Stimulated activated naive B cell treated with anti-CD40 and anti-IgM and Interleukin-4, amounts not matched to agents 10 μg/mL and 1 μg/mL and 100 μg/mL, for 72 hours (primary cell): ENCODE measurements around the gene KRT72.

ENCODE experiments used
- ATAC-seq, 2 donors: fragments of 150-1000 bp; cut with Tn5 transposase; replicated peaks; 2 replicates each; pipeline ENCODE4 v1.10.0; 2021; ENCODE audit warnings: moderate library complexity in 1 of 2
- DNase-seq: peaks from one replicate; pipeline ENCODE4 v3.0.0; 2021
- H3K27ac Mint-ChIP-seq: one replicate; pipeline ENCODE4 v1.8.0; 2022; ENCODE audit warnings: mild to moderate bottlenecking, mixed read lengths
- H3K27me3 Mint-ChIP-seq, 2 donors: one replicate each; pipeline ENCODE4 v1.8.0; 2022; ENCODE audit warnings: mixed read lengths in 2 of 2
- H3K36me3 Mint-ChIP-seq, 2 donors: one replicate each; pipeline ENCODE4 v1.8.0; 2022; ENCODE audit warnings: mixed read lengths in 2 of 2, mild to moderate bottlenecking in 1 of 2
- H3K4me1 Mint-ChIP-seq, 2 donors: one replicate each; pipeline ENCODE4 v1.8.0; 2022; ENCODE audit warnings: mixed read lengths in 2 of 2, mild to moderate bottlenecking in 1 of 2
- H3K4me3 Mint-ChIP-seq, 2 donors: one replicate each; pipeline ENCODE4 v1.8.0; 2022; ENCODE audit warnings: mild to moderate bottlenecking in 2 of 2, mixed read lengths in 2 of 2, moderate library complexity in 1 of 2
- H3K9me3 Mint-ChIP-seq, 2 donors: one replicate each; pipeline ENCODE4 v1.8.0; 2022; ENCODE audit warnings: mixed read lengths in 2 of 2, mild to moderate bottlenecking in 1 of 2

The KRT72 gene

GRCh38 chr12:52618216-52618615 lies 17.0 kb upstream of the KRT72 start, which contains the start of gene KRT73:
Gene KRT73, minus strand, starts transcription at chr12:52618559. Its CDS starts 35 bp downstream, at chr12:52618524.
- Mint-ChIP-seq H3K4me1 (no peaks in the 10 kb centered on the region), H3K27ac (no peak within 1 kb of the TSS), H3K9me3 (peaks cover 0 to 7% of the 10 kb centered on the region in 2 donors), H3K4me3 (no peak within 1 kb of the TSS), H3K27me3 (peaks cover 21 to 26% of the 10 kb centered on the region in 2 donors), H3K36me3 (no peaks in the 10 kb centered on the region)
- no peak for ATAC-seq
- no peak for DNase-seq

DNA sequence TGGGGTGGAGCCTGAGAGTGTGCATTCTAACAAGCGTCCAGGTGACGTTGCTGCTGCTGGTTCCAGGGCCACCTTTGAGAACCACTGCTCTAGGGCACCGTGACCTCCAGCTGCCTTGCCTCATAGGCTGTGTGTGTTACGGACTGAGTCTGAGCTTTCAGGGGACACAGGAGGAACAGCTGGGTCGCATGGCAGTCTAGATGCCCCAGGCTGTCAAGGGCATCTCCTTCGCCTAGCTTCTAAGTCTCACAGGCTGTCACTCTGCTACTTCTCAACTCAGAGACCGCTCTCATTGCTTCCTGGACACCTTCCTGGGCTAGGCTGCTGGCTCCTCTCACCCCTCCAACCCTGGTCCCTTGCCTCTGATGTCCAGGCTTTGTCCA lies 16.1 kb upstream of the KRT72 start:
- Mint-ChIP-seq H3K27ac (no peak overlapping the region), H3K4me1 (no peaks in the 10 kb centered on the region), H3K9me3 (no peaks in the 10 kb centered on the region), H3K36me3 (no peaks in the 10 kb centered on the region), H3K27me3 (peaks cover 21 to 22% of the 10 kb centered on the region in 2 donors), H3K4me3 (no peak overlapping the region)
- ATAC-seq (no peak), DNase-seq (no peak)

DNA sequence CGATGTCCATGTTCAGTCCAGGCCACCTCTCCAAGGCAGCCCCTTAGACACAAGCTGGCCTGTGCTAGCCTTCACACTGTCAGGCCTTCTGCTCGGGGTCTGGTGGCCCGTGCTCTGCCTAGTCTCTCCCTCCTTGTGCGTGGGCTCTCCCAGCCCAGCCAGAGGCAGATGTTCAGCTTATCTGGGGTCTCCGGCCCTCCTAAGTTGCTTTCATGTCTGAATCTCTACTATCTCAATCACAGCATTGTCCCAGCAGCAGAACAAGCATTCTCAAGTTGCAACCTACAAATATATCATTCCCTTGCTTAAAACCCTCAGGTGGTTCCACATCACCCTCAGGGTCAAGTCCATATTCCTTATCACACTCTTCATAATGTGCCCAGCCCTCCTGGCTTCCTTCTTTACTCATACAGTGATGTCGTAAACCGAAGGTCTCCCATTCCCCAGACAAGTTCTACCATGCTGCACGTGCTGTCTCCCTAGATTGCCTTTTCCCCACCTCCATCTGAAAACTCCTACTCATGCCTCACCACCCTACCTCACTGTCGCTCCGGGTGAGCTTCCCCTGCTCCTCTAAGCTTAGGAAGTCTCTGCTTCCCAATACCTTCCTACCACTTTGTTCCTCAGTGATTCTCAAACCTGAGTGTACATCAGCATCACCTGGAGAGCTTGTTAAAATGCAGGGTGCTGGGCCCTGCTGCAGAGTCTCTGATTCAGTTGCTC lies 15.6 kb upstream of the KRT72 start:
- no peaks in the 10 kb centered on the region for H3K4me1 Mint-ChIP-seq
- H3K4me3 Mint-ChIP-seq: no peak overlapping the region
- no peak overlapping the region for H3K27ac Mint-ChIP-seq
- DNase-seq (no peak), ATAC-seq (no peak)
- H3K36me3 Mint-ChIP-seq: no peaks in the 10 kb centered on the region
- peaks cover 22 to 24% of the 10 kb centered on the region in 2 donors for H3K27me3 Mint-ChIP-seq
- no peaks in the 10 kb centered on the region for H3K9me3 Mint-ChIP-seq

DNA sequence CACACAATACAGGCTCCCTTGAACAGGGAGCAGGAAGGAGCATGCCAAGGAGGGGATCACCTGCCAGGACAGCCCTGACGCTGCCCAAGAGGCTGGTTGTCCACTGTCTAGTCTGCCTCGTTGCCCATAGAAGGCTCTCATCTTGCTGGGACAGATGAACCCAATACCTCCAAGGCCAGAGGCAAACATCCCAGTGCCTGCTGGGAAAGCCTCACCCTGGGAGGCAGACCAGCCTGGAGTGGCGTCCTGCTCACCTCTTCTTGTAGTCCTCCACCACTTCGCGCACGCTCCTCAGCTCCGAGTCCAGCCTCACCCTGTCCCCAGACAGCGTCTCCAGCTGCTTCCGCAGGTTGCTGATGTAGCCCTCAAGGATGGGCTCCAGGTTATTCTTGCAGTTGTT lies 14.6 kb upstream of the KRT72 start:
- H3K36me3 Mint-ChIP-seq: no peaks in the 10 kb centered on the region
- no peak for DNase-seq
- H3K4me1 Mint-ChIP-seq: no peaks in the 10 kb centered on the region
- H3K4me3 Mint-ChIP-seq: no peak overlapping the region
- ATAC-seq: no peak
- no peaks in the 10 kb centered on the region for H3K9me3 Mint-ChIP-seq
- H3K27me3 Mint-ChIP-seq: peaks cover 25 to 26% of the 10 kb centered on the region in 2 donors
- H3K27ac Mint-ChIP-seq: no peak overlapping the region

GRCh38 chr12:52615208-52615868 lies 14.1 kb upstream of the KRT72 start:
- DNase-seq (no peak), ATAC-seq (no peak)
- Mint-ChIP-seq H3K27me3 (peaks cover 25 to 26% of the 10 kb centered on the region in 2 donors), H3K27ac (no peak overlapping the region), H3K36me3 (no peaks in the 10 kb centered on the region), H3K4me1 (no peaks in the 10 kb centered on the region), H3K9me3 (no peaks in the 10 kb centered on the region), H3K4me3 (no peak overlapping the region)

DNA sequence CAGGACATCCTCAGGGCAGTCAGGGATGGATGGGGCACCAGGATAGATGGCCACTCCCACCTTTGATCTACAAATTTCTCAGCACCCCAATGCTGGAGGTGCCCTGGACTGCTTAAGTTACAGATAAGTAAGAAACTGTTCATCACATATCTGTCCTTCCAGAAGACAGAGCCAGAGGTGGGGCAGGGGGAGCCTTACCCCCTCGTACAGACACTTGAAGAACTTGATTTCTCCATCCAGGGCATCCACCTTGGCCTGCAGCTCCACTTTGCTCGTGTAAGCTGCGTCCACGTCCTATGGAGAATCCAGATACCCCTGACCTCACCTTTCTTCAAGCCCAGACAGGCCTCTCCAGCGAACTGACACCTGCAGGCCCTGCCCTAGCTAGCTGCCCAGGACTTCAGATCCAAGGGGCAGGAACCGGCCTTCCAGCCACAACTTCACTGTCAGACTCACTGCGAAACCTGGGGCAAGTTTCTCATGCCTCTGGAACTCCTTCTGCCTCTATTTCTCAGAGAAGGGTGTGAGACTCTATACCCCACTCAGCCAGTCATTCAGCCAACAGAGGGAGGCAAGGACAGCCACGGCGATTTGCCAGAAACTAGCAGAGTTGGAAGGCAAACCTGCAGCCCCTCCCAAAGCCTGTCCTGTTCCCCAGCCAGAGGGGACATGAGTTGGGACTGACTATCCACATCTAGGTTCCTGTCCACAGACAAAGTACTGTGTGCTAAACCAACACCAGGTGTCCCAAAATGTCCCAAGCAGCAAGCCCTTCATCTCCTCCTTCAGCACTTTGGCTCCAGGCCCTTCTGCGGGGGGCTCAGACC lies 13.3 kb upstream of the KRT72 start:
- no peaks in the 10 kb centered on the region for H3K4me1 Mint-ChIP-seq

GRCh38 chr12:52613384-52614030 lies 12.2 kb upstream of the KRT72 start:
- Mint-ChIP-seq H3K36me3 (no peaks in the 10 kb centered on the region), H3K27ac (no peak overlapping the region), H3K27me3 (peaks cover 19 to 29% of the 10 kb centered on the region in 2 donors), H3K4me1 (no peaks in the 10 kb centered on the region), H3K4me3 (no peak overlapping the region), H3K9me3 (no peaks in the 10 kb centered on the region)
- ATAC-seq (no peak), DNase-seq (no peak)

More for the DNA sequence above, 13.3 kb upstream of the KRT72 start:
- no peak for ATAC-seq
- DNase-seq: no peak
- Mint-ChIP-seq H3K27ac (no peak overlapping the region), H3K36me3 (no peaks in the 10 kb centered on the region), H3K9me3 (no peaks in the 10 kb centered on the region), H3K4me3 (no peak overlapping the region), H3K27me3 (peaks cover 25 to 26% of the 10 kb centered on the region in 2 donors)

GRCh38 chr12:52612431-52613383 lies 11.4 kb upstream of the KRT72 start:
- Mint-ChIP-seq H3K4me3 (no peak overlapping the region), H3K9me3 (no peaks in the 10 kb centered on the region), H3K4me1 (no peaks in the 10 kb centered on the region), H3K27ac (no peak overlapping the region), H3K36me3 (no peaks in the 10 kb centered on the region), H3K27me3 (peaks cover 22 to 34% of the 10 kb centered on the region in 2 donors)
- DNase-seq (no peak), ATAC-seq (no peak)

- no peak overlapping the region for H3K27ac Mint-ChIP-seq
- H3K4me3 Mint-ChIP-seq: no peak overlapping the region
- no peak for ATAC-seq
- H3K9me3 Mint-ChIP-seq: no peaks in the 10 kb centered on the region
- no peaks in the 10 kb centered on the region for H3K36me3 Mint-ChIP-seq
- no peak for DNase-seq
- no peaks in the 10 kb centered on the region for H3K4me1 Mint-ChIP-seq
- H3K27me3 Mint-ChIP-seq: peaks cover 21 to 37% of the 10 kb centered on the region in 2 donors
Observed at GRCh38 chr12:52611080-52611468, 9.8 kb upstream of the KRT72 start.

- no peak overlapping the region for H3K4me3 Mint-ChIP-seq
- no peak for DNase-seq
Observed at GRCh38 chr12:52608826-52609630, 7.8 kb upstream of the KRT72 start.

DNA sequence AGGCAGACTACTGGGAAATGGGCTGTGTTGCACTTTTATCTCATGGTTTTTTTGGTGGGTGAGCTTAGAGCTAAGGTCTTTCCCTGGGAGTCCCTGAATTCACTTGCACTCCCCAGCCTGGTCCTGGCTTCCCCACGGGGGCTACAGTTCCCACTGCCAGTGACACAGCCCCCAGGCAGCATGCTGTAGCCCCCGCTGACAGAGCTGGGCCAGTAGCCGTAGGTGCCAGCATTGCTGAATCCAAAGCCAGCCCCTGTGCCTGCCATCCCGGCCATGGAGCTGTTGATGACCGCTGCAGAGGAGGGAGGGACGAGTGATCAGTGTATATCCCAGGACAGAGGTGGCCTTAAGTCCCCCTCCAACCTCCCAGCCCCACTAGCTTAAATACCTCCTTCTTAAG lies 6.9 kb upstream of the KRT72 start:
- Mint-ChIP-seq H3K4me3 (no peak overlapping the region), H3K27ac (no peak overlapping the region), H3K4me1 (no peaks in the 10 kb centered on the region), H3K27me3 (peaks cover 24 to 35% of the 10 kb centered on the region in 2 donors), H3K9me3 (no peaks in the 10 kb centered on the region), H3K36me3 (no peaks in the 10 kb centered on the region)
- no peak for ATAC-seq
- no peak for DNase-seq

More at GRCh38 chr12:52608826-52609630, 7.8 kb upstream of the KRT72 start:
- Mint-ChIP-seq H3K4me1 (no peaks in the 10 kb centered on the region), H3K27ac (no peak overlapping the region), H3K9me3 (no peaks in the 10 kb centered on the region), H3K27me3 (peaks cover 24 to 35% of the 10 kb centered on the region in 2 donors), H3K36me3 (no peaks in the 10 kb centered on the region)
- ATAC-seq: no peak

GRCh38 chr12:52607314-52607713 lies 6.1 kb upstream of the KRT72 start:
- DNase-seq (no peak), ATAC-seq (no peak)
- Mint-ChIP-seq H3K27me3 (peaks cover 29 to 43% of the 10 kb centered on the region in 2 donors), H3K36me3 (no peaks in the 10 kb centered on the region), H3K4me1 (no peaks in the 10 kb centered on the region), H3K27ac (no peak overlapping the region), H3K9me3 (no peaks in the 10 kb centered on the region), H3K4me3 (no peak overlapping the region)
